ENCODE measurements around the gene CLCNKA.

The CLCNKA gene

GRCh38 chr1:16073490-16074119, 51.8 kb downstream of the CLCNKA start, which contains the start of gene FAM131C:
Gene FAM131C, minus strand, starts transcription at chr1:16073651. Its CDS starts 209 bp downstream, at chr1:16073442.
- no peak for FAIRE-seq
- peak; percentile 40 for DNase-seq (ENCODE audit: extremely low spot score, insufficient read length, low read depth)

GRCh38 chr1:16074217-16074616, 52.4 kb downstream of the CLCNKA start:
- DNase-seq (ENCODE audit: extremely low spot score, insufficient read length, low read depth) = no peak
- FAIRE-seq = no peak

- DNase-seq (ENCODE audit: extremely low spot score, insufficient read length, low read depth) (no peak), FAIRE-seq (no peak)
Measured at GRCh38 chr1:16075337-16076030, 53.6 kb downstream of the CLCNKA start.

GRCh38 chr1:16076031-16076864, 54.4 kb downstream of the CLCNKA start:
- FAIRE-seq = no peak
- DNase-seq (ENCODE audit: extremely low spot score, insufficient read length, low read depth) = no peak

GRCh38 chr1:16076865-16077238, 55.0 kb downstream of the CLCNKA start:
- no peak for DNase-seq (ENCODE audit: extremely low spot score, insufficient read length, low read depth)
- no peak for FAIRE-seq

GRCh38 chr1:16077406-16078245, 55.8 kb downstream of the CLCNKA start:
- FAIRE-seq = no peak

GRCh38 chr1:16078925-16079656, 57.3 kb downstream of the CLCNKA start:
- DNase-seq (ENCODE audit: extremely low spot score, insufficient read length, low read depth) (peak; percentile 60), FAIRE-seq (peak; percentile 80)

More at GRCh38 chr1:16077406-16078245, 55.8 kb downstream of the CLCNKA start:
- DNase-seq (ENCODE audit: extremely low spot score, insufficient read length, low read depth) = no peak

GRCh38 chr1:16080422-16081150, 58.8 kb downstream of the CLCNKA start:
- FAIRE-seq = no peak
- DNase-seq (ENCODE audit: extremely low spot score, insufficient read length, low read depth) = no peak

- no peak for FAIRE-seq
- DNase-seq (ENCODE audit: extremely low spot score, insufficient read length, low read depth) = no peak
Measured at GRCh38 chr1:16081636-16082035, 59.8 kb downstream of the CLCNKA start.

GRCh38 chr1:16082283-16083038, 60.6 kb downstream of the CLCNKA start:
- FAIRE-seq = peak; percentile 58

GRCh38 chr1:16083486-16083885, 61.6 kb downstream of the CLCNKA start:
- no peak for DNase-seq (ENCODE audit: extremely low spot score, insufficient read length, low read depth)

More at GRCh38 chr1:16082283-16083038, 60.6 kb downstream of the CLCNKA start:
- DNase-seq (ENCODE audit: extremely low spot score, insufficient read length, low read depth) = peak; percentile 49

More at GRCh38 chr1:16083486-16083885, 61.6 kb downstream of the CLCNKA start:
- no peak for FAIRE-seq
